Neural cell (in vitro differentiated cells): ENCODE results near the gene ARF5.

ENCODE experiments used
- MXI1 ChIP-seq: fragments of 450-650 bp; conservative IDR thresholded peaks from 2 replicates; pipeline ENCODE4 v1.6.1; 2014; ENCODE audit warnings: antibody characterized with exemption, mild to moderate bottlenecking; ENCODE audit not compliant: poor library complexity, severe bottlenecking
- TAF1 ChIP-seq: IDR thresholded peaks from 2 replicates; pipeline ENCODE4 v1.6.1; 2012; ENCODE audit warnings: low read depth

DNA sequence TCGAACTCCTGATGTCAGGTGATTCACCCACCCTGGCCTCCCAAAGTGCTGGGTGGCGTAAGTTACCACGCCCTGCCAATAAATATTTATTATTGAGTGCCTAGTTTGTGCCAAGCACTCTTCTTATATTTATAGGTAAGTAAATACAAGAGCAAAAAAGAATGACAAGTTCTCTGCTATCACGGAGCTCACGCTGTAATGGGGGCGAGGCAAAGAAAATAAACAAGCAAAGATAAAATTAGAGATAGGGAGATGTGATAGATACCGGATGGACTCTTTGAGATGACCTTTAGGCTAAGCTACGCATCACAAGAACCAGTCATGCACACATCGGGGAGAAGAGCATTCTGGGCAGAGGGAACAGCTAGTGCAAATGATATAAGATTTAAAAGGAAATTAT is 49.1 kb upstream of the ARF5 start:
- no peak for TF ChIP-seq MXI1
- no peak for TF ChIP-seq TAF1
